ENCODE measurements around the gene PICALM. TPM values are rescaled to one million over a fixed set of nuclear protein-coding genes. Genes with fewer than 3 reads are reported as not detected.
A peak's percentile ranks its signal among the peaks of the same experiment; 100 is the strongest.

PICALM gene
- total and polyA plus RNA-seq, 5 experiments from 2014 or later, result 10.4 to 112 (median 12.0) TPM

DNA sequence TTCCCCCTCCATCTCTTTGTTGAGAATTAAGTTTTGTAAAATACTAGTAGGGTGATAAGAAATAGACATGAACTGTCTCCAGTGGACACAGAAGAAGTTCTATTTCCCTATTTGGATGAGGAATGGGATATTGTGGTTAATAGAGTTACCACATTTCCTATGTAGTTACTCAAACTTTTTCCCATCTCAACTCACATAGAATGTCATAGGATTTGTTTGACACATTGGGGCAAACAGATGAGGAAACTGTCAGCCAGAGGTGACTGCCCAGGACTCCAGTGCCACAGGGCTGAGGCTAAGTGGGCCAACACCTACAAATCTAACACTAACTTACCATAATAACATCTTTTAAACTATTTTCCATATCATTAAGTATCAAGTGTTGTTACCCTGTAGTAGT, 155.4 kb downstream of the PICALM start:
- Mint-ChIP-seq H3K36me3 (no peaks in the 10 kb centered on the region), H3K27me3 (peaks cover 0 to 3% (median 0%) of the 10 kb centered on the region in 5 donors), H3K4me3 (no peak overlapping the region), H3K27ac (no peak overlapping the region), H3K4me1 (no peaks in the 10 kb centered on the region), H3K9me3 (peaks cover 0 to 11% (median 0%) of the 10 kb centered on the region in 9 donors)
- POLR2A ChIA-PET, result no interaction called here
- DNase-seq, result no peak
- ATAC-seq, result no peak

DNA sequence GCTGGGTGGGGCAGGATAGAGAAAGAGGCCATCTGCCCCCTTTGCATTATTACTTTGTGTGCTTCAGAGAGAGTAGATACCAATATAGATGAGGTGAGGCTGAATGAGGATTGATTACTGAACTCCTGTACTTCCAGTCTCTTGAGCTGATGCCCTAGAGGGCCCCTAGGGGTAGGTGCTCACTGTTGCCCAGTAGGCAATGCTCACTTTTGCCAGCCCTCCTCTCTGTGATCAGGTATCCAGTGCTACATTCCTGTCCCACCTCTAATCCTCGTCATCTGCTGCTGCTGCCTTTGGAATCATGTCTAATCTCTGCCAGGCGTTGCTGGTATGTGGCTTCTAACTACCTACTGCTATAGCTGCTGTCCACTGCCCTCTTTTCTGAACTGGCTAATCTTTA, 156.5 kb downstream of the PICALM start:
- peaks cover 0 to 11% (median 0%) of the 10 kb centered on the region in 9 donors for H3K9me3 Mint-ChIP-seq
- POLR2A ChIA-PET, result no interaction called here
- ATAC-seq, result no peak
- no peaks in the 10 kb centered on the region for H3K4me1 Mint-ChIP-seq
- no peaks in the 10 kb centered on the region for H3K36me3 Mint-ChIP-seq
- H3K27ac Mint-ChIP-seq, result peak overlapping the region in 1 of 10 donors; percentile 28
- no peak overlapping the region for H3K4me3 Mint-ChIP-seq
- no peak for DNase-seq
- H3K27me3 Mint-ChIP-seq, result peaks cover 0 to 3% (median 0%) of the 10 kb centered on the region in 5 donors

Other genes starting within 250 kb of the PICALM start
- not detected for gene CCDC83, start 213.7 kb downstream of the PICALM start, total RNA-seq
- not detected for gene CCDC83, start 213.7 kb downstream of the PICALM start, polyA plus RNA-seq
- gene EED, start 175.7 kb upstream of the PICALM start, total RNA-seq, result 10 to 100 TPM; 31.1 to 31.5 TPM
- gene EED, start 175.7 kb upstream of the PICALM start, polyA plus RNA-seq, result 10 to 100 TPM; 10.9 to 19.2 (median 12.1) TPM
- gene HIKESHI, start 233.2 kb upstream of the PICALM start, total RNA-seq, result 10 to 100 TPM; 33.5 to 34.9 TPM
- 10 to 100 TPM; 86.4 to 96.0 (median 94.3) TPM for gene HIKESHI, start 233.2 kb upstream of the PICALM start, polyA plus RNA-seq